ENCODE results near the gene C5orf22. TPM values are rescaled to one million over a fixed set of nuclear protein-coding genes. Genes with fewer than 3 reads are reported as not detected.

The C5orf22 gene
- 18.5 and 19.6 TPM in 2 replicates for total RNA-seq (2022)
- Bru-seq, nascent RNA = percentile 83 among the genes with signal in this experiment
- BruChase-seq, experiment 1, labeled RNA remaining after a 6-hour chase = percentile 87 among the genes with signal in this experiment
- percentile 86 among the genes with signal in this experiment for BruChase-seq, experiment 2, labeled RNA remaining after a 2-hour chase
- long read RNA-seq, transcript C5orf22-201 (9 exons, 3,612 nt) = major isoform, 24 of 31 reads
- long read RNA-seq, partial matches to known transcripts = 1 of 31 reads
- long read RNA-seq, other reads (novel, unspliced or antisense) = 5 of 31 reads

DNA sequence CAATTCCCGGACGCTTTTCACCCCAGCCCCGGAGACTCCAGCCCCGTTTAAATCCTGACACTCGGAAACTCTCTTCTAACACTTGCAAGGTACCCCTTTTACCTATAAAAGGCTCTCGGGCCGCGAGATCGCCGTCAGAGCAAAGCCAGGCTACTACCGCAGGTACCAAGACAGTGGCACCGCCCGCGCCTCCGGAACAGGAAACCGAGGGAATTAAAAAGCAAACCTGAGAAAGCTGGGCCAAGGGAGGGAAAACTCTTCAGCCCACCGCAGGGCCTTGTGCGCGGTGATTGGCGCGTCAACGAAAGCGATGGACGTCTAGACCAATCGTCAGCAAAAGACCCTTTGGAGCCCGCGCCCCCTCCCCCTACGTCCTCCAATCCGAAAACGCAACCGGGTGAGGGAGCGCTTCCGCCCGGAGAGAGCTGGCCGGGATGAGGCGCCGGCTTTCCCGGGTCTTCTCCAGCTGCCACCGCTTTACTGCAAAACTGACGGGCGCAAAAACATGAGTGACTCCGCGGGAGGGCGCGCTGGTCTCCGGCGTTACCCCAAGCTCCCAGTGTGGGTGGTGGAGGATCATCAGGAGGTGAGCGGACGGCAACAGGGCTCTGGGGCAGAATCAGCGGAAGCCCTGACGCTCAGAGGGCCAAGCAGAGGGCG lies at the start of gene C5orf22, which contains the start of gene DROSHA:
Gene C5orf22 (plus strand): TSS at position 414 of the 660 bp plus-strand sequence. CDS start 92 bp downstream, at position 506.
Gene DROSHA (minus strand): TSS at position 206 of the 660 bp plus-strand sequence. CDS start 3,034 bp downstream, outside the sequence.
- intact Hi-C loops (cut with micrococcal nuclease) = no loop called here
- Mint-ChIP-seq H3K36me3 (ENCODE audit: insufficient read depth, unreplicated experiment) (peaks cover 65% of the 10 kb centered on the region), H3K27ac (ENCODE audit: low read depth, unreplicated experiment) (peak within 1 kb of the TSS; percentile 94), H3K27me3 (ENCODE audit: insufficient read depth, unreplicated experiment) (no peaks in the 10 kb centered on the region), H3K4me1 (ENCODE audit: insufficient read depth, unreplicated experiment) (peaks cover 23% of the 10 kb centered on the region), H3K9me3 (ENCODE audit: unreplicated experiment) (no peaks in the 10 kb centered on the region), H3K4me3 (ENCODE audit: unreplicated experiment) (peak within 1 kb of the TSS; percentile 100)
- no TSS peak for BruUV-seq (replicated peaks)
- TF ChIP-seq, protein P1, sequence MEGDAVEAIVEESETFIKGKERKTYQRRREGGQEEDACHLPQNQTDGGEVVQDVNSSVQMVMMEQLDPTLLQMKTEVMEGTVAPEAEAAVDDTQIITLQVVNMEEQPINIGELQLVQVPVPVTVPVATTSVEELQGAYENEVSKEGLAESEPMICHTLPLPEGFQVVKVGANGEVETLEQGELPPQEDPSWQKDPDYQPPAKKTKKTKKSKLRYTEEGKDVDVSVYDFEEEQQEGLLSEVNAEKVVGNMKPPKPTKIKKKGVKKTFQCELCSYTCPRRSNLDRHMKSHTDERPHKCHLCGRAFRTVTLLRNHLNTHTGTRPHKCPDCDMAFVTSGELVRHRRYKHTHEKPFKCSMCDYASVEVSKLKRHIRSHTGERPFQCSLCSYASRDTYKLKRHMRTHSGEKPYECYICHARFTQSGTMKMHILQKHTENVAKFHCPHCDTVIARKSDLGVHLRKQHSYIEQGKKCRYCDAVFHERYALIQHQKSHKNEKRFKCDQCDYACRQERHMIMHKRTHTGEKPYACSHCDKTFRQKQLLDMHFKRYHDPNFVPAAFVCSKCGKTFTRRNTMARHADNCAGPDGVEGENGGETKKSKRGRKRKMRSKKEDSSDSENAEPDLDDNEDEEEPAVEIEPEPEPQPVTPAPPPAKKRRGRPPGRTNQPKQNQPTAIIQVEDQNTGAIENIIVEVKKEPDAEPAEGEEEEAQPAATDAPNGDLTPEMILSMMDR (IDR thresholded peaks at IDR 0.05; ENCODE audit: unreplicated experiment) = no peak
- peak; percentile 97 for DNase-seq (ENCODE audit: unreplicated experiment)
- CTCF ChIA-PET = interaction anchor here (0.6 to 0.8 kb wide), 3 partner anchors 13 to 1441 kb away, joined by 3 to 4 read pairs (median 3); no protein-coding TSS in a partner anchor
- POLR2A ChIA-PET = interaction anchor here (0.7 to 3.1 kb wide), 16 partner anchors 9 to 1812 kb away, joined by 3 to 19 read pairs (median 4); partner anchors contain the start of gene GOLPH3

DNA sequence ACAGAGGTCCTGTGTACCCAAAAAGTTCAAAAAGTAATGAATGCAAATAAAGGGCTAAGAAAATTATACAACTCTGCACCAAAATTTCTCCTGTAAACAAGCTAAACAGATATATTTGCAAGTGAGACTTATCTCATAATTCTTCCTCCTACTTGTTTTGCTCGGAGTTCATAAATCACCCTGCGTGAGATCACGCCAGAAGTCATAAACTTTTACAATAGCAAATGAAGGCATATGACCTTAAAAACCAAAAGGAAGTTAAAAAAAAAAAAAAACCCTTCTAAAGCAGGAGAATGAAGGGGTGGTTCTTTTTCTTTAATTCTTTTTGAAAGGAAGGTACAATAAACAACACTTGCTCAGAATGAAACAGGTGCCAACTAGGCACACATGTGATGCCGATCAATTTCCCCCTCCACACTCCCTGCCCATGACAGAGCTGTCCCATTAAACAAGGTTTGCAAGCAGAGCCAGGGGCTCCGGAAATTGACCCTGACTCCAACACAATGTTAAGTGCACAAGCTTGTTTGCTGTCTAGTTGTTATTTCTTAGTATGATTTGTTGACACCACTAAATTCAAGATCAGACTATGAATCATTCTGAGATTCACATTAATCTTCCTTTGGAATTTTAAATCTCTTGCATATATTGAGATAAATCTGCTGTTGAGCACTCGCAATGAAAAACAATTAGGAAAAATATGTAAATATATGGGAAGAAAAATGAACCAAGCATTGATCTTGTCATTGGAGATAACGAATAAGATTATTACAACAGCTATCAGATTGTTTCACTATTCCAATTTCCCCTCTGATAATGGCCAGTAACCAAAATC lies 46.5 kb upstream of the C5orf22 start:
- H3K4me3 Mint-ChIP-seq (ENCODE audit: unreplicated experiment) = no peak overlapping the region
- no peak for DNase-seq (ENCODE audit: unreplicated experiment)
- ChIA-PET CTCF (interaction anchor here (0.6 to 1.8 kb wide), 2 partner anchors 12 to 1787 kb away, joined by 4 to 8 read pairs; no protein-coding TSS in a partner anchor), POLR2A (no interaction called here)
- H3K4me1 Mint-ChIP-seq (ENCODE audit: insufficient read depth, unreplicated experiment) = no peaks in the 10 kb centered on the region
- intact Hi-C loops (cut with micrococcal nuclease) = no loop called here
- H3K36me3 Mint-ChIP-seq (ENCODE audit: insufficient read depth, unreplicated experiment) = peaks cover 88% of the 10 kb centered on the region
- no peaks in the 10 kb centered on the region for H3K27me3 Mint-ChIP-seq (ENCODE audit: insufficient read depth, unreplicated experiment)
- TF ChIP-seq, protein P1 (IDR thresholded peaks at IDR 0.05; ENCODE audit: unreplicated experiment) = no peak
- H3K27ac Mint-ChIP-seq (ENCODE audit: low read depth, unreplicated experiment) = no peak overlapping the region
- no TSS peak for BruUV-seq (replicated peaks)
- no peaks in the 10 kb centered on the region for H3K9me3 Mint-ChIP-seq (ENCODE audit: unreplicated experiment)

DNA sequence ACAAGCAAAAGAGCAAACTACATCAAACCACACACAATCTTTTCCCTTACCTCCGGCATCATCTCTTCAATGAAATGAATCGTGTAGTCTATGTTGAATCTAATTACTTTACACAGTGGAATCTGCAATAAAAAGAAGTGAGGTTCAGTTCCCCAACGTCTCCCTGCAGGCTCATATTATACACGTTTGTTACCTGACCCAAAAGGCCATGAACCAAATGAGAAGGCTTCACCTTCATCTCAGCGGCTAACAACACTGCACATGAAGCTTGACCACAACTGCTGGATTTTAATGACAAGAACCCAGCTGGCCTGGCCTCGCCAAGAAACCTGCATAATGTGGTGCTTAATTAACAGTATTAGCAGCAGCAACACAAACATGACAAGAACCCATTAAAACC lies 45.7 kb upstream of the C5orf22 start:
- ChIA-PET POLR2A (no interaction called here), CTCF (interaction anchor here (0.5 to 1.8 kb wide), 2 partner anchors 11 to 1966 kb away, joined by 3 to 8 read pairs; no protein-coding TSS in a partner anchor)
- Mint-ChIP-seq H3K4me3 (ENCODE audit: unreplicated experiment) (no peak overlapping the region), H3K27me3 (ENCODE audit: insufficient read depth, unreplicated experiment) (no peaks in the 10 kb centered on the region), H3K27ac (ENCODE audit: low read depth, unreplicated experiment) (no peak overlapping the region), H3K4me1 (ENCODE audit: insufficient read depth, unreplicated experiment) (no peaks in the 10 kb centered on the region), H3K9me3 (ENCODE audit: unreplicated experiment) (no peaks in the 10 kb centered on the region), H3K36me3 (ENCODE audit: insufficient read depth, unreplicated experiment) (peaks cover 90% of the 10 kb centered on the region)
- no TSS peak for BruUV-seq (replicated peaks)
- TF ChIP-seq, protein P1 (IDR thresholded peaks at IDR 0.05; ENCODE audit: unreplicated experiment) = no peak
- intact Hi-C loops (cut with micrococcal nuclease) = no loop called here
- no peak for DNase-seq (ENCODE audit: unreplicated experiment)
